Left ventricle myocardium inferior (tissue), 1 donor: ENCODE measurements around the gene AMD1. TPM values are rescaled to one million over a fixed set of nuclear protein-coding genes. Genes with fewer than 3 reads are reported as not detected.

Experiments
- DNase-seq: peaks from one replicate; pipeline ENCODE4 v3.0.0-alpha.2; 2020
- H3K27ac ChIP-seq: fragments of 200-600 bp; replicated peaks from 2 replicates; pipeline ENCODE4 v1.8.0; 2021
- H3K27me3 ChIP-seq: fragments of 200-600 bp; 2 replicates; pipeline ENCODE4 v1.8.0; 2021; ENCODE audit warnings: low read depth
- H3K36me3 ChIP-seq: fragments of 200-600 bp; 2 replicates; pipeline ENCODE4 v1.8.0; 2021
- H3K4me1 ChIP-seq: fragments of 200-600 bp; 2 replicates; pipeline ENCODE4 v1.8.0; 2021
- H3K4me3 ChIP-seq: fragments of 200-600 bp; 2 replicates; pipeline ENCODE4 v1.8.0; 2021; ENCODE audit warnings: mild to moderate bottlenecking, moderate library complexity
- H3K9me3 ChIP-seq: fragments of 200-600 bp; replicated peaks from 2 replicates; pipeline ENCODE4 v1.8.0; 2021
- CTCF ChIP-seq: fragments of 200-600 bp; IDR thresholded peaks from 2 replicates; pipeline ENCODE4 v1.8.0; 2021; ENCODE audit warnings: antibody characterized with exemption, mild to moderate bottlenecking, borderline replicate concordance
- intact Hi-C: fragments of 100-400 bp; cut with micrococcal nuclease; formaldehyde crosslinking; loops from one replicate; pipeline ENCODE4 v1.11.0; 2022
- long read RNA-seq: library from polyadenylated mRNA; unstranded; transcript quantifications from one replicate; pipeline ENCODE4 v2.0.0, GENCODE V29; 2021
- total RNA-seq: library from RNA; stranded (reverse); fragmentation: NEBNext Ultra II Directional; extraction: Animal tissue kit (Norgen Biotek cat#: 25700); gene quantifications from one replicate; pipeline ENCODE4 v1.2.1, GENCODE V29; 2021
- donor health status: DM: no; HTN: yes; CAD: no; lungs with severe emphysema.

AMD1 gene
- total RNA-seq = 72.8 TPM
- long read RNA-seq, full-length matches to known transcripts = 169 of 180 reads
- long read RNA-seq, partial matches to known transcripts = 6 of 180 reads
- long read RNA-seq, other reads (novel, unspliced or antisense) = 5 of 180 reads

GRCh38 chr6:110873981-110874879 is at the start of gene AMD1:
Gene AMD1, plus strand, starts transcription at chr6:110874785. Its CDS starts 321 bp downstream, at chr6:110875106.
- no peak for TF ChIP-seq CTCF
- no peaks in the 10 kb centered on the region for H3K9me3 ChIP-seq
- H3K4me1 ChIP-seq = peaks cover 54% of the 10 kb centered on the region
- peak; percentile 98 for DNase-seq
- H3K36me3 ChIP-seq = no peaks in the 10 kb centered on the region
- intact Hi-C loops = loop anchor here (10.0 kb wide), 1 partner anchor 59 kb away; the partner anchor contains the start of gene CDK19
- peak within 1 kb of the TSS; percentile 93 for H3K4me3 ChIP-seq
- H3K27me3 ChIP-seq = no peaks in the 10 kb centered on the region
- peak within 1 kb of the TSS; percentile 95 for H3K27ac ChIP-seq

GRCh38 chr6:110826236-110827129 is 48.1 kb upstream of the AMD1 start:
- H3K4me1 ChIP-seq = peaks cover 20% of the 10 kb centered on the region
- H3K9me3 ChIP-seq = no peaks in the 10 kb centered on the region
- H3K36me3 ChIP-seq = no peaks in the 10 kb centered on the region
- H3K27ac ChIP-seq = peak overlapping the region; percentile 41
- no peak for TF ChIP-seq CTCF
- DNase-seq = no peak
- intact Hi-C loops = no loop called here
- no peak overlapping the region for H3K4me3 ChIP-seq
- H3K27me3 ChIP-seq = no peaks in the 10 kb centered on the region

GRCh38 chr6:110828396-110828795 is 46.2 kb upstream of the AMD1 start:
- no peak overlapping the region for H3K4me3 ChIP-seq
- DNase-seq = no peak
- no peaks in the 10 kb centered on the region for H3K27me3 ChIP-seq
- intact Hi-C loops = no loop called here
- peaks cover under 1% of the 10 kb centered on the region for H3K4me1 ChIP-seq
- TF ChIP-seq CTCF = no peak
- H3K27ac ChIP-seq = no peak overlapping the region
- no peaks in the 10 kb centered on the region for H3K36me3 ChIP-seq
- no peaks in the 10 kb centered on the region for H3K9me3 ChIP-seq

- intact Hi-C loops = no loop called here
These were observed 43.2 kb upstream of the AMD1 start for GRCh38 chr6:110831405-110831804.

More at GRCh38 chr6:110831405-110831804, 43.2 kb upstream of the AMD1 start:
- no peak for TF ChIP-seq CTCF
- DNase-seq = no peak
- no peaks in the 10 kb centered on the region for H3K27me3 ChIP-seq
- H3K4me3 ChIP-seq = no peak overlapping the region
- H3K36me3 ChIP-seq = no peaks in the 10 kb centered on the region
- H3K9me3 ChIP-seq = no peaks in the 10 kb centered on the region
- H3K27ac ChIP-seq = no peak overlapping the region
- no peaks in the 10 kb centered on the region for H3K4me1 ChIP-seq
